ENCODE data around the gene MFAP1.

DNA sequence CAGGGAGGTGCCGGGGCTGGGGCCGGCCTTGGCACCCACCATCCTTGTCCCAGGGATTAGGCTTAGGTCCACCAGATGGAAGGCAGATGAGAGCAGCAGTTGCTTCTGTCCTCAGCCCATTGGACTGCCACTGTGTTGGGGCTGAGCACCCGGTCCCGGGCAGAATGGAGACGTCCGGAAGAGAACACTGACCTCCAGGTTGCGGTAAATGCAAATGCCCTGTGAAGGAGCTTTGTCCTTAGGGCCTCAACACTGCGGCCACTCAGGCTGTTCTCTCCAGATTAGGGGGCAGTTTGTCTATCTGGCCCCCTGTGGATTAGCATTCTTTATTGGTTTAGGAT lies 24.6 kb downstream of the MFAP1 start, which contains the start of gene SERINC4:
- TF ChIP-seq, protein P1, sequence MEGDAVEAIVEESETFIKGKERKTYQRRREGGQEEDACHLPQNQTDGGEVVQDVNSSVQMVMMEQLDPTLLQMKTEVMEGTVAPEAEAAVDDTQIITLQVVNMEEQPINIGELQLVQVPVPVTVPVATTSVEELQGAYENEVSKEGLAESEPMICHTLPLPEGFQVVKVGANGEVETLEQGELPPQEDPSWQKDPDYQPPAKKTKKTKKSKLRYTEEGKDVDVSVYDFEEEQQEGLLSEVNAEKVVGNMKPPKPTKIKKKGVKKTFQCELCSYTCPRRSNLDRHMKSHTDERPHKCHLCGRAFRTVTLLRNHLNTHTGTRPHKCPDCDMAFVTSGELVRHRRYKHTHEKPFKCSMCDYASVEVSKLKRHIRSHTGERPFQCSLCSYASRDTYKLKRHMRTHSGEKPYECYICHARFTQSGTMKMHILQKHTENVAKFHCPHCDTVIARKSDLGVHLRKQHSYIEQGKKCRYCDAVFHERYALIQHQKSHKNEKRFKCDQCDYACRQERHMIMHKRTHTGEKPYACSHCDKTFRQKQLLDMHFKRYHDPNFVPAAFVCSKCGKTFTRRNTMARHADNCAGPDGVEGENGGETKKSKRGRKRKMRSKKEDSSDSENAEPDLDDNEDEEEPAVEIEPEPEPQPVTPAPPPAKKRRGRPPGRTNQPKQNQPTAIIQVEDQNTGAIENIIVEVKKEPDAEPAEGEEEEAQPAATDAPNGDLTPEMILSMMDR (IDR thresholded peaks at IDR 0.05), result no peak
- no peak for TF ChIP-seq POLR2A (IDR thresholded peaks at IDR 0.05)
